Type B pancreatic cell (in vitro differentiated cells): ENCODE data around the gene SMIM38. TPM values are rescaled to one million over a fixed set of nuclear protein-coding genes. Genes with fewer than 3 reads are reported as not detected.

Experiments used
- DNase-seq: peaks from one replicate; pipeline ENCODE4 v3.0.0; 2021; ENCODE audit warnings: mixed read lengths; ENCODE audit not compliant: unreplicated experiment; ENCODE audit errors: extremely low spot score
- H3K27ac Mint-ChIP-seq: 2 replicates; pipeline ENCODE4 v1.8.0; 2021; ENCODE audit warnings: mild to moderate bottlenecking, mixed read lengths
- H3K27me3 Mint-ChIP-seq: 2 replicates; pipeline ENCODE4 v1.8.0; 2021; ENCODE audit warnings: mixed read lengths
- H3K36me3 Mint-ChIP-seq: 2 replicates; pipeline ENCODE4 v1.8.0; 2021; ENCODE audit warnings: mixed read lengths
- H3K4me1 Mint-ChIP-seq: one replicate; pipeline ENCODE4 v1.8.0; 2021; ENCODE audit warnings: mixed read lengths; ENCODE audit not compliant: unreplicated experiment
- H3K4me3 Mint-ChIP-seq: 2 replicates; pipeline ENCODE4 v1.8.0; 2021; ENCODE audit warnings: mild to moderate bottlenecking, mixed read lengths
- H3K9me3 Mint-ChIP-seq: 2 replicates; pipeline ENCODE4 v1.8.0; 2021; ENCODE audit warnings: mixed read lengths
- total RNA-seq: library from RNA; stranded (reverse); gene quantifications from 2 replicates; pipeline ENCODE4 v1.2.1, GENCODE V29; 2021; ENCODE audit warnings: low replicate concordance
- TF ChIP-seq, protein P1 (sequence below): fragments of 200-600 bp; sonication (generic); conservative IDR thresholded peaks from 2 replicates; pipeline ENCODE4 v1.5.0; 2021; ENCODE audit warnings: antibody characterized with exemption, mild to moderate bottlenecking

The SMIM38 gene
- total RNA-seq, 1 donor from 2014 or later: 5.3 TPM

DNA sequence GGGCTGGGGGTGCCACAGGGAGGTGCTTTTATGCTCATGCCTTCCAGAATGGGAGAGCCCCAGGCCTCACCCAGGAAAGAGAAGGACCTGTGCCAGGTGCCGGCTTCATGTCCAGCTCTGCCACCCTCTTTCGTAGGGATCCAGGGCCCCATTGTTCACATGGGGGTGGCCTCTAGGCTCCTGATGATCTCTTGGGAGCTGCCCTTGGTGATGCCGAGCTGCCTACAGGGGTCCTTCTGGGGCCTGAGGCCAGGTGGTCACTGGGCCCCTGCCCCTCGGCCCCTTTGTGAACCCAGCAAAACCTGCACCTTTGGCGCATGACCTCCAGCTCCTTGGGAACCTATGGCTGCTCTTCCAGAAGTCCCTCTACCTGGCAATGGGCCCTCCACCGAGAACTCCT is 41.4 kb upstream of the SMIM38 start:
- H3K27ac Mint-ChIP-seq: no peak overlapping the region
- H3K4me1 Mint-ChIP-seq: peaks cover 16% of the 10 kb centered on the region
- peaks cover 5% of the 10 kb centered on the region for H3K9me3 Mint-ChIP-seq

GRCh38 chr11:69114811-69115523 is 40.8 kb upstream of the SMIM38 start:
- Mint-ChIP-seq H3K4me3 (no peak overlapping the region), H3K27me3 (peaks cover 3% of the 10 kb centered on the region), H3K4me1 (peaks cover 16% of the 10 kb centered on the region), H3K36me3 (no peaks in the 10 kb centered on the region), H3K9me3 (peaks cover 5% of the 10 kb centered on the region), H3K27ac (peak overlapping the region; percentile 56)
- TF ChIP-seq, protein P1, sequence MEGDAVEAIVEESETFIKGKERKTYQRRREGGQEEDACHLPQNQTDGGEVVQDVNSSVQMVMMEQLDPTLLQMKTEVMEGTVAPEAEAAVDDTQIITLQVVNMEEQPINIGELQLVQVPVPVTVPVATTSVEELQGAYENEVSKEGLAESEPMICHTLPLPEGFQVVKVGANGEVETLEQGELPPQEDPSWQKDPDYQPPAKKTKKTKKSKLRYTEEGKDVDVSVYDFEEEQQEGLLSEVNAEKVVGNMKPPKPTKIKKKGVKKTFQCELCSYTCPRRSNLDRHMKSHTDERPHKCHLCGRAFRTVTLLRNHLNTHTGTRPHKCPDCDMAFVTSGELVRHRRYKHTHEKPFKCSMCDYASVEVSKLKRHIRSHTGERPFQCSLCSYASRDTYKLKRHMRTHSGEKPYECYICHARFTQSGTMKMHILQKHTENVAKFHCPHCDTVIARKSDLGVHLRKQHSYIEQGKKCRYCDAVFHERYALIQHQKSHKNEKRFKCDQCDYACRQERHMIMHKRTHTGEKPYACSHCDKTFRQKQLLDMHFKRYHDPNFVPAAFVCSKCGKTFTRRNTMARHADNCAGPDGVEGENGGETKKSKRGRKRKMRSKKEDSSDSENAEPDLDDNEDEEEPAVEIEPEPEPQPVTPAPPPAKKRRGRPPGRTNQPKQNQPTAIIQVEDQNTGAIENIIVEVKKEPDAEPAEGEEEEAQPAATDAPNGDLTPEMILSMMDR: no peak
- no peak for DNase-seq

More for the DNA sequence above, 41.4 kb upstream of the SMIM38 start:
- no peak overlapping the region for H3K4me3 Mint-ChIP-seq
- DNase-seq: no peak
- H3K36me3 Mint-ChIP-seq: no peaks in the 10 kb centered on the region
- peaks cover 3% of the 10 kb centered on the region for H3K27me3 Mint-ChIP-seq
- TF ChIP-seq, protein P1: no peak

DNA sequence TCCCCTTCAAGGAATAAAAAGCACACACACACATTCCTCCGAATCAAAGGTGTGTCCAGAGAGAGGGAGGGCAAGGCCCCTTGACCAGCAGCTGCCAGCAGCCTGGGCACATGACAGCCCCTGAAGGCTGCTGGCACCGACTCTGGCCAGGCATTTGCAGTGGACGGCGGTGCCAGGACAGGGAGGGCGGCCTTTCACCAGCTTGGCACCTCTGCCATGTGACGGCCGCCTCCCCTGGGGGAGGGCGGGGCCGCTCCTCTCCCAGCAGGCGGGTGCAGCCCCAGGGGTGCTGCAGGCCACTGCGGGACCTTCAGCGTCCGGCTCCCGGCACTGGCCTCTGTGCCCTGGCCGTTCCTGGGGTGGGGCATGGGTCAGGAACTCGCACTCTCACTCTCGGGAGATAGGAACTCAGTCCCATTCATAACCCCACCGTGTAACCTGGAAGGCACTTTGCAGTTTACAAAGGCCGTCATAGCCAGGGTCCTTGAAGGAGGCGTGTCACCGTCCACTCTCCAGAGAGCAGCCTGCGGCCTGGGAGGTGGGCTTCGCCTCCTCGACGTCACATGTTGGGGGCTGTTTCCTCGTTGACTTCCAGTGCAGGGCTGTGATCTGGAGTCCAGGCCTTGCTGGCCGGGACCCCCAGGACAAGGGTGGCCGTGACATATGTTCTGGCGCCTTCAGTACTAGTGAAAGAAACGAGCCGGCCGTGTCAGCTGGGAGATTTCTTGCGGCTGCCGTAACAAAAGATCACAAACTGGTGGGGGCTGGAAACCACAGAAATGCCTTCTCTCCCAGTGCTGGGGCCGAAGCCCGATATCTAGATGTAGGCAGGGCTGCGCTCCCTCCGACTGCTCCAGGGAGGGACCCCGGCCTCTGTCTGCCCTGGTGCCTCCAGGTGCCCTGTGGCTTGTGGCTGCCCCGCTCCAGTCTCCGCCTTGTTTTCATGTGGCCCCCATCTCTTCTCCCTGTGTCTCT is 39.9 kb upstream of the SMIM38 start:
- no peak for DNase-seq
- TF ChIP-seq, protein P1: no peak
- Mint-ChIP-seq H3K9me3 (no peaks in the 10 kb centered on the region), H3K4me3 (no peak overlapping the region), H3K27me3 (peaks cover 3% of the 10 kb centered on the region), H3K27ac (no peak overlapping the region), H3K4me1 (peaks cover 16% of the 10 kb centered on the region), H3K36me3 (no peaks in the 10 kb centered on the region)

- DNase-seq: no peak
- Mint-ChIP-seq H3K27ac (no peak overlapping the region), H3K27me3 (peaks cover 2% of the 10 kb centered on the region), H3K9me3 (no peaks in the 10 kb centered on the region), H3K36me3 (no peaks in the 10 kb centered on the region), H3K4me3 (no peak overlapping the region), H3K4me1 (peaks cover 16% of the 10 kb centered on the region)
- TF ChIP-seq, protein P1: no peak
These were observed 39.1 kb upstream of the SMIM38 start for GRCh38 chr11:69116671-69117070.

- no peak for DNase-seq
- Mint-ChIP-seq H3K9me3 (no peaks in the 10 kb centered on the region), H3K4me3 (no peak overlapping the region), H3K4me1 (peaks cover 30% of the 10 kb centered on the region), H3K27ac (peak overlapping the region; percentile 38), H3K36me3 (no peaks in the 10 kb centered on the region), H3K27me3 (no peaks in the 10 kb centered on the region)
- TF ChIP-seq, protein P1: no peak
These were observed 36.5 kb upstream of the SMIM38 start for GRCh38 chr11:69119190-69119589.
